GM10248 (cell line): ENCODE data around the gene PROCA1.

Source experiments
- CTCF ChIA-PET: fragments of 300-600 bp; sonication (Branson Sonifier 250); formaldehyde crosslinking; extraction: SDS; loops from one replicate; lab custom pipeline; 2021; ENCODE audit warnings: antibody characterized with exemption; lab: Yijun Ruan, JAX
- POLR2A ChIA-PET: fragments of 350-650 bp; sonication (Branson Sonifier 250); formaldehyde crosslinking; extraction: SDS; loops from one replicate; lab custom pipeline; 2020; ENCODE audit warnings: antibody characterized with exemption; lab: Yijun Ruan, JAX
- DNase-seq: peaks from one replicate; pipeline ENCODE4 v3.0.0; 2012; ENCODE audit errors: extremely low spot score
- CTCF ChIP-seq: IDR thresholded peaks from 2 replicates; pipeline ENCODE4 v1.5.1; 2012; ENCODE audit warnings: mild to moderate bottlenecking, low read depth; ENCODE audit errors: extremely low read depth, missing control alignments, control extremely low read depth

PROCA1 gene

GRCh38 chr17:28733346-28733745 is 21.7 kb upstream of the PROCA1 start:
- POLR2A ChIA-PET = interaction anchor here (0.6 kb wide), 1 partner anchor 21 kb away, joined by 4 read pairs; no protein-coding TSS in a partner anchor
- no peak for TF ChIP-seq CTCF
- CTCF ChIA-PET = interaction anchor here (0.6 to 3.9 kb wide), 4 partner anchors 9 to 169 kb away, joined by 3 to 13 read pairs (median 3); no protein-coding TSS in a partner anchor
- DNase-seq = no peak

GRCh38 chr17:28729950-28730330 is 18.3 kb upstream of the PROCA1 start:
- ChIA-PET POLR2A (interaction anchor here (1.0 to 2.5 kb wide), 2 partner anchors 10 kb away, joined by 3 to 20 read pairs; partner anchors contain the start of gene RPL23A), CTCF (interaction anchor here (0.8 to 7.0 kb wide), 3 partner anchors 9 to 32 kb away, joined by 3 to 472 read pairs (median 68); partner anchors contain the start of gene TRAF4)
- DNase-seq = no peak
- no peak for TF ChIP-seq CTCF

GRCh38 chr17:28728364-28729200 is 16.9 kb upstream of the PROCA1 start, which contains the start of gene NEK8:
TSS of gene NEK8 (plus strand) at chr17:28728788. CDS start at chr17:28728814, 26 bp downstream.
- CTCF ChIA-PET = interaction anchor here (1.0 to 7.0 kb wide), 19 partner anchors 8 to 389 kb away, joined by 3 to 472 read pairs (median 13); partner anchors contain the start of genes BLTP2, DHRS13, PHF12 and PROCA1
- TF ChIP-seq CTCF = no peak
- POLR2A ChIA-PET = interaction anchor here (0.6 to 3.8 kb wide), 8 partner anchors 9 to 113 kb away, joined by 3 to 90 read pairs (median 12); partner anchors contain the start of genes FAM222B, PROCA1, RPL23A and TRAF4
- peak; percentile 89 for DNase-seq

GRCh38 chr17:28726627-28727491 is 15.2 kb upstream of the PROCA1 start:
- TF ChIP-seq CTCF = peak; percentile 97
- POLR2A ChIA-PET = interaction anchor here (0.6 to 3.8 kb wide), 24 partner anchors 7 to 884 kb away, joined by 3 to 90 read pairs (median 6); partner anchors contain the start of genes FAM222B, PHF12, PROCA1 and RPL23A
- CTCF ChIA-PET = interaction anchor here (0.6 to 7.0 kb wide), 67 partner anchors 7 to 397 kb away, joined by 3 to 472 read pairs (median 6); partner anchors contain the start of genes DHRS13, ERAL1, FAM222B and PHF12
- peak; percentile 85 for DNase-seq

- TF ChIP-seq CTCF = no peak
- POLR2A ChIA-PET = interaction anchor here (0.6 to 3.8 kb wide), 17 partner anchors 9 to 423 kb away, joined by 3 to 90 read pairs (median 7); partner anchors contain the start of genes PHF12 and TRAF4
- CTCF ChIA-PET = interaction anchor here (0.7 to 7.0 kb wide), 56 partner anchors 9 to 398 kb away, joined by 3 to 472 read pairs (median 8); partner anchors contain the start of genes DHRS13, ERAL1, FAM222B and PHF12
- DNase-seq = peak; percentile 82
Observed at GRCh38 chr17:28726226-28726626, 14.5 kb upstream of the PROCA1 start, which contains the start of gene TLCD1. TSS of gene TLCD1 (minus strand) at chr17:28726233. CDS start at chr17:28726097, 136 bp downstream.
